ENCODE data around the gene KRT33A.

KRT33A gene

DNA sequence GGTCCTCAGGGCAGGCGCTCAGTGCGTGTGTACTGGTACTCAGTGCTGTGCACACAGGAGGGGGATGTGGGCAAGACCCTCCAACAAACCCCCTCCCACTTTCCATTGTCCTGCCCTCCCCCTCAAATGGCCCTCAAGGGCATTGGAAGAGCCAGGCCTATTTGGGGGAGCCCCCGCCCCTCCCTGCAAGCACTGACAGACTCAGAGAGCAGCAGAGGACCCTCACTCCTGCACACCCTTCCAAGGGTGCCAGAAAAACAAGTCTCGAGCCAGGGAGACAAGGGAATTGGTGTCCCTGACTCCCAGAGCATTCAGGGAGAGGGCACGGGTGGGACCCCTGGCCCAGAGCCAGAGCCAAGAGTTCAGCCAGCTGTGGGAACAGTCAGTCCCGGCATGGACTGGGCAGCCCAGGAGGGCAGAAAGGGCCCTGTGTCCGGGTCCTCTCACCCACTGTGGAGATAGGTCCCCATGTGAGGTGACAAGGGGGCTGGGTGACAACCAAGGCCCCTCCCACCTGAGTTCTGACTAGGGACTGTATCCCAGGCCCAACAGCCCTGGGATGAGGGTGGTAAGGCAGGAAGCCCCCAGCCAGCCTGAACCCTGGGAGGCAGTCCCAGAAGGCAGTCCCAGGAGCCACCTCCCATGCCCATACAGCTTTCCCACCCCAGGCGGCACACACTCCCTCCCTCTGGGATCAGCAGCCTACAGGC lies 23.1 kb downstream of the KRT33A start:
- FAIRE-seq: no peak

DNA sequence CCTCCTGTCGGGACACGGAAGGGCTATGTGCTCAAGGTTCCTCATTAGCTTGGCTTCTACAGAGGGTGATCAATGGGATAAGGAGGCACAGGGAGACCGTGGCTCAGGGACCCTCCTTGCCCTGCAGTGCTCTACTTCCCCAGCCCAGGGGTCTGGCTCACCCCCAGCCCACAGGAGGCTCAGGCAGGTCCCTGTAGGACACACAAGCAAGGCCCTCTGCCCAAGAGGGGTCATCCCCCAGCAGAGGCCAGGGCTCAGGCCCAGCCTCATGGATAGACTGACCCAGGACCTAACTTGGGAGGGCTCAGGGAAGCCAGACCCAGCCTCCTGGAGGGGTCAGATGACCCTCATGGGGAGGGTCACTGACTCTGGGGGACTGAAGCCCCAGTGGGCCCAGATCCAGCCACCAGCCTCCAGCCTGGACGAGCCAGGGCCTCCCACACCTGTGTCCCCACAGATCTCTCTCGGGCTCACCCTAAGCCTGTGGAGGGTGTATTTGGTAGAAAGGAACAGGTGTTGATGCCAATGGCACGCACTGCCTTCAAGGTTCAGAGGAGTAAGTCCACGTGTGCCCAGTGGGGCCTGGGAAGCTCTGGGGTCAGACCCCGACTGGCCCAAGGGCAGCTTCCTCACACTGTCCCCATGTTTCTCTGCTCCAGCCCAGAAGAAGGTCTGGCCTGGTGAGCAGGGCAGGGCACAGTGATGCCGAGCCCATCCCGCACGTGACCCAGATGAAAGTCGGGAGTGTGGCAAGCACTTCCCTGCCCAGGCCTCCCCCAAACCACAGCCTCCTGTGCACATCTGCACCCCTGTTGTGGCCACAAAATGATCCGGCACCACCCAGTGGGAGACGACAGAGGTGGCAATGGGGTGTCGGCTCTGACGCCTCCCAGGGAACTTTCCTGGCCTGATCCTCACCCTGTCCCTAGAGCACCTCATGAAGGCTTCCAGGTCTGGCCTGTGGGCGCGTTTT lies 24.2 kb downstream of the KRT33A start:
- FAIRE-seq: no peak

DNA sequence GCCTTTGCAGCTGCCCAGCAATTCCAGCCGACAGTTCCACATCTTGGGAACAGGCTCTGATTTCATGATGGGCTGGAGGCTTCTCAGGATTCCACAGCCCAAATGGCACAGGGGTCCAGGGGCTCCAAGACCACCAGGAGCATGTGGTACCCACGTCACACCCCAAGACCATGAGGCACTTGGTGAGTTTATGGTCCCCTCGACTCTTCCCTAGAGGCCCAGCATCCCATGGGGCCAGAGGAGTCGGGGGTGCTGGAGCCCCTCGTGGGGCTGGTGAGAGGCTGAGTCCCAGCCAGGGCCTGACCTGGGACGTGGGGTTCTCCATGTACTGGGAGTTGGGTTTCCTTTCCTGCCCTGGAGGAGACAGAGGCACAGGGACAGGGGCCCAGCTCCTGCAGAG lies 25.0 kb downstream of the KRT33A start:
- no peak for FAIRE-seq

DNA sequence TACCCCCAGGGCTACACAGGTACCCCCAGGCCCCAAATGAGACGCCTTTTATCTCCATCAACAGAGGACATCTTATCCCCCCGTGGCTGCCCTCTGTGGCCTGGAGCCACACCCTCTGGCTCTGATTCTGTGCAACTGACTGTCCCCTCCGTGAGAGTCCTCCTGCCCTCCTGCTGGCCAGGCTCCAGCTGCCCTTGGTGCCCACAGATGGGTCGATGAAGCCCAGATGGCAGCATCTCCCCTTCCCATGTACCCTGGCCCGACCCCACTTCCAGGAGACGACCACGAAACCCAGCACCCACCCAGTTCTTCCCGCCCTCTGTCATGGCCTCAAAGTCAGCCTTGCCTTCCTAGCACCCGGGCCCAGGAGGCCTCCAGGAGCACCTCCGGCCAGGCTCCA lies 25.5 kb downstream of the KRT33A start:
- no peak for FAIRE-seq

DNA sequence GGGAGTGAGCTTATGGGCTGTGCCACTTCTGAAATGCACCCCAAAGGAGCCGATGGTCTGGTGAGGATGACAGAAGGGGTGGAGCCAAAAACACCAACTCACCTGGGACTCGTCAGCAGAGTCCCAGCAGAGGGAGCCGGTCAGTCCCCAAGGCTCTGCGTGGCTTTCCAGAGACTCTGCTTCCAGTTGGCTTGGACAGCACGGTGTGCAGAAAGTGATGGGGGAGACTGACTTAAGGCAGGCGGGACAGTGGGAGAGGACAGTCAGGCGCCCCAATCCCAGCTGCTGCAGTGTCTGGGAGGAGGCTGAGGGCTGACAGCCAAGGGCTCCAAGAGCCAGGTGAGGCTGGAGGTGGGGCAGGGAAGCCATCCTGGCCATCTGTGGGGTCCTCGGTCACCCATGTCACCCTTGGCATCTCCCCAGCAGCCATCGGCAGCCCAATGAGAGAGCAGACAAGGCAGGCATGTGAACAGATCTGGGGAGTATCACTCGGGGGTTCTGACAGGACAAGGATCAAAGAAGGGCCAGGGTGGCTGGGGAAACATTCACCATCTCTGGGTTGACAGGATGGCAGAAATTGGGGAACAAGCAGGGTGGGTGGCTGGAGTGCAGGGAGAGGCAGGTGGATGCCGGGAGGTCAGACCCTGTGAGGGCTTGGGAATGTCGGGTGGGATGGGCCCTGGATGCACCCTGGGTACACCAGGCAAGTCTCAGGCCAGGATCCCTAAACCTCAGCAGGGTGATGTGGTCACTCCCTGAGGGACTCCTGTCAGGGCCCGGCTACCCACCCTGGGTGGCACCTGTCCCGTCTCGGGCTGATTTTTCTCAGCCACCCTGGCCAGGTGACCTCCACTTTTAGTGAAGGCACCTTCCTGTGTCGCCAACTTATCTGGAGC lies 26.2 kb downstream of the KRT33A start:
- FAIRE-seq: no peak

DNA sequence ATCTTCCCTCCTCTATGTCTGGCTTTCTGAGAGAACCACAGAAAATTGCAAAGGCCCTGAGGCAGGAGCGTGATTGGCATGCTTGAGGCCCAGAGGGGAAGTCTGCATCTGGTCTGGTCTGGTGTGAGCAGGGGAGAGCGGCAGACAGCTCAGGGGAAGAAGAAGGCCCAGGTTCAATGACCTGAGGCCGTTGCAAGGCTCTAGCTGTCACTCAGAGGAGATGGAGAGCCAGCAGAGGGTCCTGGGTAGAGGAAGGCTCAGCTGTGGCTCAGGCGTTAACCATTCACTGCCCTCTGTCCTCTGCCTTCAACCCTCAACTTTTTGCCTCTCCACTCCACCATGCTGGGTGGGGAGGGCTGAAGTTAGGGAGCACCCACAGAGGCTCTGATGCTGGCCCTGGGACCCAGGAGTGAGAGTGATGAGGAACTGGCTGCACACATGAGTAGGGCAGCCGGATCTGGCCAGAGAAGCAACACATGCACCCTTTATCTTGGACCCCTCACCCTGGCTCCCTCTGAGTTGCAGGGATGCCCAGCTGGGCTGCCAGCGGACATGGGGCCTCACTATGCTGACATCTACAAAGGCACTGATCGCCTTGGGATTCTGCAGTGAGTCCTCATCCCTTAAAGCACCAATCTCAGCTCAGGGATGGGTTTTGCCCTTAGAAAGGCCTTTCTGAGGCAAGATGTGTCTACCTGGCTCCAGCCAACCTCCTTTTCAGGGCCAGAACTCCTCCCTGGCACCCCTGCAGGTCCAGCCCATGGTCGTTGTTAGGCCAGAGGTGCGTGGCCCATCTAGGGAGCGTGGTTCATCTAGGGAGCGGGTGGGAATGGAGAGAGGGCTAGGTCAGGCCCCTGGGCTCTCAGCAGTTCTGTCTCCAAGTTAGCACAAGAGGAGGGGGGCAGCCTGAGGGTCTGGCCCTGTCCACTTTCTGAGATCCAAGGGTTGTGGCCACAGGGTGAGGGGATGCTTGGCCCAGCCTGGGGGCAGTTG lies 27.4 kb downstream of the KRT33A start:
- FAIRE-seq: no peak

DNA sequence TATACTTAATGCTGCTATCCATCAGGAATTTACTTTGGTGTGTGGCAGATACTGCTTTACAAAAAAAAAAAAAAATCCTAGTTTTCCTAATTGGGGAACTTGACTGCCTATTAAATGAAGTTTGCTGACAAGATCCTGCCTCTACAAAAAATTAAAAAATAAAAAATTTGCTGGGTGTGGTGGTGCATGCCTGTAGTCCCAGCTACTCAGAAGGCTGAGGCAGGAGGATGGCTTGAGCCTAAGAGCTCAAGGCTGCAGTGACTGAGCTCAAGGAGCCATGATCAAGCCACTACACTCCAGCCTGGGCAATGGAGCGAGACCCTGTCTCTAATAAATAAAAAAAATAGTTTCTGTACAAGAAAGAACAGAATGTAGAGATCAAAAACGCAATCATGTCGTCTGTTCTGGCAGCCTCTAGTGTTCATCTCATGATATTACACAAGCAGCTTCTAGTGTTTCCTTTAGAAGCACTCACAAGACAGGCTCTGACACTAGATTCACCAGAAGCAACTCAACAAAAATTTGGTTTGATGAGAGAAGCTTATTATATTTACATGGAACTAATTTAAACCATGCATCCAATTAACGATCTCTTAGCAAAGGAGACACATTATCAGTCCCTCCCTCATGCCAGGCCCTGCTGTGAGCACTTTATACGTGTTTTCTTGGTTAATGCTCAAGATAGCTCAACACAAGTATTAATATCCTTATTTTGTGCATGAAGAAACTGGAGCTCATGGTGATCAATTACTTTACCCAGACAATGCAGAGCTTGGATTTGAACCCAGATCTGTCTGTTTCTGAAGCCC lies 28.3 kb downstream of the KRT33A start:
- FAIRE-seq: peak; percentile 90

DNA sequence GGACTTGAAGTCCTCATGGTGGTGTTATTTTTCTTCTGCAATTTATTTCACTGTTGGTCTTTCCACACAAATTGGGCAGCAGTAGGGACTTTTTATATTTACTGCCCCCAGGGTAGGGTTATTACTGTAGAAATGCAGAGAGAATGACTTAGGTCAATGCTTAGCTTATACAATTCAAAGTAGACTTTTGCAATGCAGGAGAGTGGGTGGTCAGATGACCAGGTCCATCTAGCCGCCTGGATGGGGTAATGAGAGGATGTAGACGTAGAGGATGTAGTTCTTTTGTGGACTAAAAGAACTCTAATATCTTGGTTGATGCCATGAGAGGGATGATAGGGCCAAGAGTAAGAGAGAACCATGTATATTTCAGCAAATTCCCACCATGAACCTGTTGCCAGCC lies 32.4 kb downstream of the KRT33A start:
- FAIRE-seq: no peak

DNA sequence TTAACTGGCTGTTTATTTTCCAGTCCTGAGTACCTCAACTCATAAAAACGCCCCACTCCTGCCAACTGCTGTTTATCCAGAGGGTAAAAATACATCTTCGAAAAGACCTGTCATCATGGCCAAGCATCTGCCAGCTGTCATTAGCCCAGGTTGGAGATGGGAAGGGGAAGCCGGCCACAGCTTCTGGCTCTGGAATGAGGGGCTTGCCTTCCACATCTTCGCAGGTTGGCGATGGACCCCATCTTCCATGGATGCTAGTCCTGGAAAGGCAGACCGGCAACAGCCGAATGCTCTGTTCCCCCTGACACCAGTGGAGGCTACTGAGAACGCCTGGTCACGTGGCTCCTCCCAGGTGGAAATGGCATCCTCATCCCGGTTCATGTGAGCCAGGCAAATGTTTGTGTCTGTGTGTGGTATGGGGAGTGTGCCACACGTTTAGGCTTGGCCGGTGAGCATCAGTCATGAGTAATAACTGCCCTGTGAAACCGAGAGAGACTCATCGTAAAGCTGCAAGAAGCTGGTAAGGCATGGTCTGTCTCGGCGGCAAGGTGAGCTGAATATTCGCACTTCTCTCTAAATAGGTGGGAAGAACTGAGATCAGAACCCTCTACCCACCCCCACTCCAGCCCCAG lies 34.7 kb downstream of the KRT33A start:
- FAIRE-seq: no peak

DNA sequence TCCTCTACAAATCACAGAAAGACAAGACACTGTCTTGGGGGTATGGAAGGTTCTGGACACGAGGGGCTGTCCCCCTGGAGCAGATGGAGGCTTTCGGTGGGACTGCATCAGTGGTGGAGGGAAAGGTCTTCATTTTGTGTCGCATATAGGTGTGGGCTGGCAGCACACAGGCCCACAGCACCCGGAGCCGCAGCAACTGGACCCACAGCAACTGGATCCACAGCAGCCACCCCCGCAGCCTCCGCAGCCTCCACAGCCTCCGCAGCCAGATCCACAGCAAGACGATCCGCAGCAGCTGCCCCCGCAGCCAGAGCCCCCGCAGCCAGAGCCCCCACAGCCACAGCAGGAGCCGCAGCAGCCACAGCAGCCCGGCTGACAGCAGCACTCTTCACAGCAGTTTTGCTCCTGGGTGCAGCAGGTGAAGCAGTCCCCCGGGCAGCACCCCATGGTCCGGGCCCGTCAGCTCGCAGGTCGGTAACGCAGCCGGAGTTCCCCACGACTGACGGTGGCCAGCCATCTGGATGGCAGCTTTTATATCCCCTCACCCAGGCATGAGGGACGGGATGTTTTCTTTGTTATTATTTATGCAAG lies 35.3 kb downstream of the KRT33A start, which contains the start of gene KRTAP17-1:
Gene KRTAP17-1 (minus strand): TSS at position 507 of the 591 bp plus-strand sequence. CDS start 60 bp downstream, at position 447.
- FAIRE-seq: no peak

DNA sequence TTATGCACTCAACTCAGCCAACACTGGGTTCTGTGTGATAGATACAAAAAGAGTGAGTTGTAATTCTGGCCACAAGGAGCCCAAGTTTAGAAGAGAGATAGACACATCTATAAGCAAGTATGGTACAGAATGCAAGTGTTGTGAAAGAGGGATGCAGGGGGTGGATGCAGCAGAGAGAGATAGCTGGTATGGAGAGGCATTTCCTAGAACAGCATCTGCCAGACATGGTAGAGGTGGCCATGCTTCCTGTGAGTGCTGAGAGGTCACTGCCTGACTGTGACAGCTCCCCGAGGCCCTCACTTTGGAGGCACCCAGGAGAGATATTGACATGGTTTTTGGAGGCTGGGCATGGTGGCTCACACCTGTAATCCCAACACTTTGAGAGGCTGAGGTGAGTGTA lies 39.5 kb downstream of the KRT33A start:
- no peak for FAIRE-seq

DNA sequence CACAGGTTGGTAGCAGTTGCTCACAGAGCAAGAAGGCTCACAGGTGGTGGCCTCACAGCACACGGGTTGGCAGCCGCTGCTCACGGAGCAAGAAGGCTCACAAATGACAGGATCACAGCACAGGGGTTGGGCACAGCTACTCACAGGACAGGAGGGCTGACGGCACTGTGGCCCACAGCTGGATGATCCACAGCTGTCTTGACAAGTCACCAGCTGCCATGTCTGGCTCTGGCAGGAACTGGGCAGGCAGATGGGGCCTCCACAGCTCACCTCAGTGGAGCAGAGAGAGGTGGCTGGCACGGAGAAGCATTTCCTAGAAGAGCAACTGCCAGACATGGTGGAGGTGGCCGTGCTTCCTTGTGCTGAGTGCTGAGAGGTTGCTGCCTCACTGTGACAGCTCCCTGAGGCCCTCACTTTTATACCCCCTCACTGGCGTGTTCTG lies 41.7 kb downstream of the KRT33A start, which contains the start of gene KRTAP16-1:
Gene KRTAP16-1 (minus strand): TSS at position 392 of the 442 bp plus-strand sequence. CDS start 56 bp downstream, at position 336.
- FAIRE-seq: no peak

DNA sequence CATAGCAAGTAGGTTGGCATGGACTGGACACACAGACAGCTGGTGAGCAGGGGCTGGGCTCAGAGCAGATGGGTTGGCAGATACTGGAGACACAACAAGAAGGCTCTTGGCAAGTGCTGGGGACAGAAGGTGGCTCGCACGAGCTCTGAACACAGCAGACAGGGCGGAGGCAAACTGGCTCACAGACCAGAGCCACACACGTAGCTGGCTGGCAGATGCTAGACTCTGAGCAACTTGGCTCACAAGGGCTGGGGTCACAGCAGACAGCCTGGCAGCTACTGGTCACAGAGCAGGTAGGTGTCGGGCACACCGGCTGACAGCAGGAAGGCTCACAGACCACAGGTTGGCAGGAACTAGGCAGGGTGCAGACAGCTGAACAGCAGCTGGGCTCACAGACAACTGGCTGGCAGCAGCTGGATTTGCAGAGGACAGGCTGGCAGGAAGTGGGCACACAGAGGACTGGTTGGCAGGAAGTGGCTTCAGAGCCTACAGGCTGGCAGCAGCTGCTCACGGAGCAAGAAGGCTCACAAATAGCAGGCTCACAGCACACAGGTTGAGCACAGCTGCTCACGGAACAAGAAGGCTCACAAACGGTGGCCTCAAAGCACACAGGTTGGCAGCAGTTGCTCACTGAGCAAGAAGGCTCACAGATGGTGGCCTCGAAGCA lies 42.2 kb downstream of the KRT33A start:
- no peak for FAIRE-seq

DNA sequence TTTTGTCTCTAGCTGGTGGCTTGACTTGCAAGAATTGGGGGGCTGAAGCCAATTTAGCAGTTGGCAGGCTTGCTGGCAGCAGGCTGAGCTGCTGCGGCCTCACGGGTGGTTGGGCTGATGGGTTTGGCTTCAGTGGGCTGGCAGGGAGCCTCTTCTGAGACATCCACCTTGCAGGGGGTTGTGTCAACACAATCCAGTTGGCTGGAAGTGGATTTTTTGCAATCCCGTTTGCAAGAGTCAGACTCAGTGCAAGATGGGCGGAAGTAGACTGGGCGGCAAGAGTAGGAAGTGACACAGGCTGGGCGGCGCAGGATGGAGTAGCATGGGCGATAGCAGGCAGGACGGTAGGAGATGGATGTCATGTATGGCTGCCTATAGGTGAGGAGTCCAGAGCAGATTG lies 43.0 kb downstream of the KRT33A start:
- no peak for FAIRE-seq

DNA sequence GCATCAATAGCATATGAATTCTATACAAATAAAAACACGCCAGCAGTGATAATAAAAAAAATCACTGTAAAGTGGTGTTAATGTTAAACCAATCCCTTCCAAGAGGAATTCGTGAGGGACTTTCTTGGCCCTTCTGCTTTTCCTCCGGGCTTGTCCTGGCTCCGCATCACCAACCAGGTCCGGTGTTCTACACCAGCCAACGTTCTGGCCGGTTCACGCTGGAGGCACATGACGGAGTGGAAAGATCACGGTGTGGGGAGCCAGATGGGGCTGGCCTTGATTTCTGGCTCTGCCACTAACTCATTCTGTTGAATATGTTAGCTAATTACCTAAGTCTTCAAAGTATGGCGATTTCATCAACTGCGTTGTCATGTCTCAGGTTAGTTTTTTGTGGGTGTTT lies 46.5 kb downstream of the KRT33A start:
- FAIRE-seq: no peak

DNA sequence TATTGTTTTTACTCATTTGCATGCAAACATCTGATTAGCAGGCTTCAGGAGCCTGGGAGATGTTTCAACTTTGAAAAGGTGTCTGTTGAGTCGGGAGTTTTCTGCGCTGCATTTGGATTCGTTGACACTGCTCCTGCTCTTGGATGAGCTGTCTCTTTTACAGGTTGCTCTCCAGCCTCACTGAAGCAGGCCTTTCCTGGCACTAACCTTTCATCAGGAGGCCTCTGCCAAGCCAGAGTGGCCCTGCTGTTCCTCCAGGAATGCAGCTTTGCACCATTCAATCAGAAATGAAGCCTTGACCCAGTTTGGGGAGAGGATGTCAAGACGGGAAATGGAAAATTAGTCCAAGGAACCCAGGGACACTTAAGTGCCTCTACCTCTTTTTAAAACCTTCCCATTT lies 47.6 kb downstream of the KRT33A start:
- FAIRE-seq: no peak

DNA sequence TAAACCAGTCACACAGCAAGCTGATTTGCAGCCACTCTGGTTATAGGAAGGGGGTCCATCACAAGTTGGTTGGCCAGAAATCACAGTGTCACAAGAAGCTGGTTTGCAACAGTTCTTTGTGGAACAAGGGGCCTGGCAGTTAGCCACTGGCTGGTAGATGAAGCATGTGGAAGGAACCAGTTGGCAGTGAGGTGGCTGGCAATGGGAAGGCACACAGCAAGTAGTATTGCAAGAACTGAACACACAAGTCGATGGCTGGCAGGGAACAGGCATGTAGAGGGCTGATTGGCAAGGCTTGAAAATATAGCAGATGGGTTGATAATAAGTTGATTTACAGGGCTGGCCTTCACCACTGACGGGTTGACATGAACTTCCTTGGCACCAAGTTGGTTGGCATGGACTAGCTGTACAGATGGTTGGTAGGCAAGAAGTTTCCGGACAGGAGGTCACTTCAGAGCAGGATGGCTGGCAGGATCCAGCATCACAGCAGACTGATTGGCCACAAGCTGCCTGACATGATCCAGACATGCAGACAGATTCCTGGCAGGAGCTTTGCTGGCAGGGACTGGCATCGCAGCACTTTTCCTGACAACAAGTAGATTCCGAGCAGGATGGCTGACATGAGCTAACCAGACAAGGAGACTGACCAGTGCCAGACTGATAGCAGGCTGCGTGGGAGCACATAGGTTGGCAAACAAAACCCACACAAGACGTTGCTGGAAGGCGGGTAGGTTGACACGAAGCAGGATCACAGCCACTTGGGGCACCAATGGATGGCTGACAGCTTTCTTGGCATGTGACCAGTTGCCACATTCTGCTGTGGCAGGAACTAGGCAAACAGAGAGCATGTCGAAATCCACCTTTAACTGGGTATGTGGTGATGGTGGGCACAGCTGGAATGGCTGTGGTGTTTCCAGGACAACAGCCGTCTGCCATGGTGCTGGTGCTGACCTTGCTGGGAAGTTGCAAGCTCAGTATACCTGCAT lies 48.4 kb downstream of the KRT33A start, which contains the start of gene KRTAP29-1:
Gene KRTAP29-1 (minus strand): TSS at position 936 of the 986 bp plus-strand sequence. CDS start 0 bp downstream, at position 936.
- FAIRE-seq: no peak
